Activated CD8-positive, alpha-beta memory T cell treated with anti-CD3 and anti-CD28 coated beads, Interleukin-2, amount 50 U/mL, for 24 hours (primary cell): ENCODE results near the gene STRADB.
A peak's percentile ranks its signal among the peaks of the same experiment; 100 is the strongest.
"Not testable (repeated sequence)": the region's sequence is repeated elsewhere in the genome, so short reads cannot be mapped to it uniquely, and the experiment has no call there.

Source experiments
- DNase-seq: peaks from one replicate; pipeline ENCODE4 v3.0.0-alpha.2; 2020; ENCODE audit errors: extremely low read depth

STRADB gene, protein sequence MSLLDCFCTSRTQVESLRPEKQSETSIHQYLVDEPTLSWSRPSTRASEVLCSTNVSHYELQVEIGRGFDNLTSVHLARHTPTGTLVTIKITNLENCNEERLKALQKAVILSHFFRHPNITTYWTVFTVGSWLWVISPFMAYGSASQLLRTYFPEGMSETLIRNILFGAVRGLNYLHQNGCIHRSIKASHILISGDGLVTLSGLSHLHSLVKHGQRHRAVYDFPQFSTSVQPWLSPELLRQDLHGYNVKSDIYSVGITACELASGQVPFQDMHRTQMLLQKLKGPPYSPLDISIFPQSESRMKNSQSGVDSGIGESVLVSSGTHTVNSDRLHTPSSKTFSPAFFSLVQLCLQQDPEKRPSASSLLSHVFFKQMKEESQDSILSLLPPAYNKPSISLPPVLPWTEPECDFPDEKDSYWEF

DNA sequence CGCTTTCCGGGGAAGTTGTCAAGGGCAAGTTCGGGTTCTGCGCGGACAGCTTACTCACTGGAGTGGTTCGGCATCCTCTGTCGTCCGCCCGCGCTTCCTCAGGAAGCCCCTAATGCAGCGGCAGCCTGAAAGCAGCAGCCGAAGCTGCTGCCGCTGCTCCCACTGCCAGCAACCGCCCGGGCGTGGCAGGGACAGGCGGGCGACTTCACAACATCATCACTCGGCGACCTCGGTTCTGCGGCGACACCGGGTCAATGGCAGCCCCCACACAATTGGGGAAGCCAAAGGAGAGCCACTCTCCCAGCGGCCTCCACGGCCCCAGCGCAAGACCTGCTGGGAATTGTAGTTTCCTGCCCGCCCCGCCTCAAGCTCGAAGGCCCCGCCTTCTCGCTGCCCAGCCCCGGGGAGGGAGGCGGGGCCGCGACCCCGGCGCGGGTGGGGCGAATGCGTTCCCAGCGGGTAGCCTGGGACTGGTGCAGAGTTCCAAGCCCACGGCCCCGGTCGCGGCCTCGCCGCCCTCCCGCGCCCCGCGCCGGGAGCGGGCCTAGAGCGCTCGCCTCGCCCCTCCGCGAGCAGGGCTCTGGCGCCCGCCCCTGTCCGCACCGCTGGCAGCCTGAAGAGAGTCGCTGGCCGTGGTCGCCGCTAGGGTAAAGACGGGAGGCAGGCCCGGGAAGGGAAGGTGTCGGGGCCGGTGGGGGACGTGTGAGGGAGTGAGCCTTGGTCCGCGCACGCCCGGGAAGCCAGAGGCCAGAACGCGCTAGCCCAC is at the start of gene STRADB, which contains the start of gene TRAK2:
Gene STRADB, plus strand, starts transcription at position 449 of the 766 bp plus-strand sequence. CDS start 3,101 bp downstream, outside the sequence.
Gene TRAK2, minus strand, starts transcription at position 167 of the 766 bp plus-strand sequence. CDS start 30,951 bp downstream, outside the sequence.
- peak; percentile 91 for DNase-seq

DNA sequence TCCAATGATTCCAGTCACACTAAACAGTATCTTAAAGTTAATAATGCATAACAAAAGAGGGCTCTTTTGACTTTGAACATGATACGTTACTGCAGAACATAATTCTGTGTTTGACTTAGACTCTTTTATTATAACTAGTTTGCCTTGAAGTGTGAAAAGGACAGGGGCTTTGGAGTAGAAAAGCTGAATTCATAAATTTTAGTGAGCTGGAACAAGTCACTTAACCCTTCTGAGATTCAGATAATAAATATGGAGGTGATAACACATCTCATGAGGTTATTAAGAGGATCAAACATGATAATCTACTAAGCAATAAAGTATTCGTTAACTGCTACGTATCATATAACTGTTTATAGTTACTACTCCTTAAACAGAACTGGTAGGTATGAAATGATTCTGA is 49.7 kb upstream of the STRADB start:
- DNase-seq = no peak

DNA sequence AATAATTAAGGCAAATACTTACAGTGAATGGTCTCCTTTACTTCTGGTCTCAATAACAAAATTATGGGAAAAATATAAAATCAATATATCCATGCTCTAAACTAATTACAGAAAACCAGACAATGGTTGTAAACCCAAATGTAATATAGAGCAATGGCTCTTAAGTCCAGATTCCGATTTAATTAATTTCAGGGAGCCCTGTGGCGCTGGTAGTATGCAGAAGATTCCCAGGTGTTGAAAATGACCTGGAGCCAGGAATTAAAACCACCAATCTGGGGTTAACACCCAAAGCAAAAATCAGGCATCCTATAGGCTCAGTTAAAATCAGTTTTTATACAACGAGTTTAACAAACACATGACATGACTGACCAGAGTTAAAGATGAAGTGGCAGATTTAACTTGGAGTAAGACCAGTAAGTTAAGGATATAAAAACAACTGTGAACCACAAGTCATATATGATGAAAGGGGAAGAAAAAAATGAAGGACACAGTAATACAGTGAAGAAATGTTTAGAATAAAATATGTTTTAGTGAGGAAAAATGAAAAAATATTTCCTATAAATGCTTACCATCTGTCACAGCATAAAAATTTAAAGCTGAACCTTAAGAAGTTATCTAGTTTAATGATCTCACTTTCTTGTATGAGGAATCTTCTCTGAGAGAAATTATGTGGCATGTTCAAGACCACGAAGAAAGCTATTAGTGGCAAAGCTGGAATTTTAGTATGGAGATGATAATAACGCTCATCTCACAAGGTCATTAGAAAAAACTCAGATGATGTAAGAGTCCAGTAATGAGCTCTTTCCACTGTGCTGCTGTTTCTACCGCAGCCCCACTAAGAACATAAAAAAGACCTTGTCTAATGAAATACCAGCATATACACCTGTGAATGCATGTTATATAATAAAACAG is 48.6 kb upstream of the STRADB start:
- no peak for DNase-seq

DNA sequence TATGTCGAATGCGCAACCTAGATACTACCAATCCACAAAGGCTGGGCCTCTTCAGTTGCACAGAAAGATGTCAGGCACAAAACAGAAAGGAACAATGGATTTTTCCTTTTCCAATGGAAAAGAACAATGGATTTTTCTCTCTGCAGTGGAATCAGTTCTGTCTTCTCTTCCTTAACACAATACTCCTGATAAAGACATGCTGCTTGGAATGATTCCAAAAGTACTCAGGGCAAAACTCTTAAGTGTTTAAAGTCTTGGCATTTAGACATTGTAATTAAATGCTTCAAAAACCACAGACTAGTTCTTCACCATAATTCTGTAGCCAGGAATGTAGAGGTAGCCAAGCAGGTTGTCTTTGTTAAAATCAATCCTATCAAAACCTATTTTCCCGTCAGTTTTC is 47.7 kb upstream of the STRADB start:
- DNase-seq = no peak

DNA sequence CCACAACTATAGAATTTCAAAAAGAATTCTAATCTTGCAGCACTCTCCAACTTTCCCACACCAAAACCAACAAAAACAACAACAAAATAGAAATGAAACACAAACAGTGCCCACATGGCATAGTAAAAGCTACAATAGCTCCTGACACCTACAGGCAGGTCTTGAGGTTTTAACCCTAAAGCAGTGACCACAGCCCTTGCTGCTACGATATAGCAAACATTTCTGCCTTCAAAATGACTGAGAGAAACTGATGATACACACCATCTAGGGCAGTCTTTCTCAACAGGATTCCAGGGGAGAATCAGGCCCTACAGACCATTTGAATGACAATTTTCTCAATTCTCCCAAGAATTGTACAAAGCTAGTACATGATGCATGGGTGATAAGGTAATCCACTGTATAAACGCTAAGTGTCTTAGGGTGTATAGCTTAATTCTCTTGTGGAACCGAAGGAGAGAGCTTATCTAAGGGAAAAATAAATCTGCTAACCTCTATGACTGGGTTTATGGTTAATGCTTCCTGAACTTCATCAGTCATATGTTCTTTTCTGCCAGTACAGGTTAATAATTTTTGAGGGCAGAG is 46.8 kb upstream of the STRADB start:
- no peak for DNase-seq

DNA sequence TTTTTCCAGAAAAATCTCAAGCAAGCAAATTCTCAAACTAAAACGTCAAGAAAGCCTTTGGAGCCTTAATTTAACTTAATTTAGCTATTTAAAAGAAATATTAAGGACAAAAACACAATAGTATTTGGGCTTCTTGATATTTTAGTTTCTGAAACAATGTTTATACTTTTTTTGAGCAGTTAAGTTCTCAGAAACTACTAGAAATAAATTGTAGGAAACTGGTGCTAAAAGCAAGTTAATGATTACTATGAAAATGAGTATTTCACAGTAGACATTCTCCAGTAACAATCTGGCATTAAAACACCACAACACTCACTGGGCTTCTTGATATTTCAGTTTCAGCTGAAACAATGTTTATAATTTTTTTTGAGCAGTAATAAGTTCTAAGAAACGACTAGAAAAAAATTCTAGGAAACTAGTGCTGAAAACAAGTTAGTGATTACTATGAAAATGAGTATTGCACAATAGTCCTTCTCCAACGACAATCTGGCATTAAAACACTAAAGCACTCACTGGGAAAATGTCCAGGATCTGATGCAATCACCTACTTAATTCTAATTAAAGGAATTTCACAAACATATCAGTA is 45.4 kb upstream of the STRADB start:
- DNase-seq = no peak

DNA sequence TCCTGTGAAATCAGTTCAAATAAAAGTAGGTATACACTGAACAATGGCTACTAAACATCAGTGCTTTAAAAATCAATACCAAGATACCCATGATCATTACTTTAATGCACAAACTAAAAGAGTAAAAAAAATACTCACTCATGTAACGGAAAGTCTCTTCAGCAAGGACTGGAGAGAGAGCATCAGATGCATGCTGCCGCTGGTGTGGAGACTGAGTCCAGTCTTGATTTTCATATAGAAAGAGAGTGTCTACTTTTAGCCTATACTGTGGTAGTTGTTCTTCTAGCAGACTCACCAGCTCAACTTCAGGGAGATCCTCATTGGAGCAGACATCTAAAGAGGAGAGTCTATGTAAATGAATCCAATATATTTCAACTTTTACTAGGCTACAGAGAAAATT is 44.3 kb upstream of the STRADB start:
- no peak for DNase-seq

DNA sequence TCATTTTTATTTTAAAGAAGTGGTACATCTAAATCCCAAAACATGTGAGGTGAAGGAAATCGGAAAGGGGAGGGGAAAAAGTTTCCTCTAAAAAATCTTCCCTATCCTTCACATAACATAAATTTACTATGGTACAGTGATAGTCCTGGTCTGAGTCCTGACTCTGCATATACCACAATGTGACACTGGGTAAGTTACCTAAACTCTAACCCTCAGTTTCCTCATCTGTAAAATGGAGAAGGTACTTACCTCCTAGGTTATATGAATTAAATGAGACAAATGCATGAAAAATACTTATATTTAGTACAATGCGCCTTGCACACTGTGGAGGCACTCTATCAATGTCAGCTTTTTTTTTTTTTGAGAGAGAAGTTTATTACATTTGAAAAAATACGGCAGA is 42.6 kb upstream of the STRADB start:
- DNase-seq = no peak

DNA sequence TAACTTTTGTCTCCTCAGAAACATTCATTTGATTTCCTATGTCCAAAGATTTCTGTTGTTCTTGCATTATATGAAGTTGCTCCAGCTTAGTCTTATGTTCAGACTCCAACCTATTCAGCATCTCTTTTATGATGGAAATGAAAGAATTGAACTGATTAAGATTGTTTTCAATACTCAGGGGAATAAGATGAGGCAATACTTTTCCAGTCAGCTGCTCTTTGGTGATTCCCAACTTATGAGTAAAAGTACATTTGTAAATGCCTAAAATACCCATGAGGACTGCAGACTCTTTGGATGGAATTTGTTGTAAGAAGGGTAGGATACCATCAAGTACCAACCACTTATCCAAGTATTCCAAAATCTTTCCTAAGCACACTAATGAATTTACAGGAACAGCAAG is 40.1 kb upstream of the STRADB start:
- DNase-seq = no peak

DNA sequence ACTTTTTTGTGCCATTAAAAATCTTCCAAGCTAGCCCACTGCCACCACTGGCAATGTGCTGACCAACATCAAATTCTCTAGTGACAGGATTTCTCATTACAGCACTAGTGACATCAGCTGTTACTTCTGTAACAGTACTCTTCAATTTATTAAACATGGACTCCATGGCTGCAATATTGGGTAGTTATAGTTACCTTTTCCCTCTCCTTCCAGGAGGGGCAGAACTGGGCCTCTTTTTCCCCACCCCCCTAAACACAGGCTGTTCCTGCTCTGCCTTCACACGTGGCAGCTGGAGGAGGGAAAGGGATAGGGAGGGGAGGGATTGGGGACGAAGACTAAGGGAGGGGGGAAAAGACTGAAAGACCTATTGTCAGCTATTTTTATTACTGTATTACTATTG is 38.4 kb upstream of the STRADB start:
- DNase-seq = no peak

DNA sequence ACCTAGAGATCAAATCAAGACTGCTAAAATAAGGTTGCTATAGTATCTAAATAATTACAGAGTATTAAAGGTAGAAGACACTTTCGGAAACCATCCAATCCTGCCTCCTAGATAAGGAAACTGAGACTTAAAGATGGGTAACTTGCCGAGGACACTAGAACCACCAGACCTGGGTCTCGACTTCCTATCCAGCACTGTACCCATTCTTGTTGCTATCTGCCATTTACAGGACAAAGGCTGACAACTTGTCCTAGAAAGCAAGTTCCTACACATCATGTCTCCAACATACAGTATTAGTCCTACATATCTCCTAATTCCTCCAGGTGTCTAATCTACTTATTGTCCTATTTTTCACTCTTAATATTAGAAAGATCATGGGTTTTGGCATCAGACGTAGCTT is 38.0 kb upstream of the STRADB start:
- DNase-seq = no peak

DNA sequence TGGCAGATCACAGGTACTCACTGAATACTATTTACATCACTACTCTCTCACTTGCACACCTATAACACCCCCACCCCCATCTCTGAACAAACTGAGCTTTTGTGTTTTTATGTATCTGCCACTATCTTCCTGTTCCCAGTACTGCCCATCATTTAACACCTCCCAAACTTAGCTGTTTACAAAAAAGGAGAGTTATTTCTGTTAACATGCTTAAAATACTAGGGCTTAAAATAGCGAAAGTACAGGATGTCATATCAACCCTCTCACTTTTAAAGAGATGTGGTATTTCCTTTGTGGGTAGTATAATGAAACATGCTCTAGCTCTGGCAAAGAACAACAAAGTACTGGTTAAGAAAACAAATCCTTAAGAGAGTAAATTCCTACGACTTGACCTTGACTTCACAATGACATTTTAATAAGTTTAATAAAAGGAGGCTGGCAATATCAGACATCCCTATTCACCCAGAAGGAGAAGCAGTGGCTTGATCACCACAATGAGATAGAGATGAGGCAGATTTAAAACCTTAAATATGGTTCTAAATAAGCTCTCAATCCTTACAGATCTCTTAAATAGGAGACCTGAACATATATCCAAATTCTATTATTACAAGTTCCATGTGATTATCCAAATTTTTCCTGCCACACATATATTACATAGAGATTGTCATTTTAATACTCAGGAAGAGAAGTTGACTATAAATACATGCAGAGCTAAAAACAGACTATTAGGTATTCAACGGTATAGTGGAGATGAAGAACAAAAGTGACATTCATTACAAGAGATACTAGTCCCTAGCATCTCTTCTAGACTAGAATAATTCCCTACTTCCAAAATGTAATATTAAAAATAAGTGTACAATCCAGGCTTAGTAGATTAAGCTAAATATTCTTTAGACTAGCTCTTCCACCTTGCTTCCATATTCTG is 37.2 kb upstream of the STRADB start:
- no peak for DNase-seq

DNA sequence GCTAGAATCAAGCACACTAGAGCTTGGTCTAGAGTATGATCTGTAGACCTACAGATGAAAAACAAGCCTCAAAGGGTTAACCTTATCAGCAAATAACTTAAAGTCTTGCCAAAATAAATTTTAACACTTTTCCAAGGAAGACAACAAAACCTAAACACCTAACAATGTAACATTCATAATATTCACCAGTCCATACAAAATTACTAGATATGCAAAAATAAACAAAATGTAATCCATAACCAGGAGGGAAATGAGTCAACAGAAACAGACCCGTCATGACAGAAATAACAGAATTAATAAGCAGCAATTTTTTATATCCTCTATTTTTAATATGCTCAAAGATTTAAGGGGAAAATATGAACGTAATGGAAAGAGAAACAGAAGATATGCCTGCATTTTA is 36.4 kb upstream of the STRADB start:
- no peak for DNase-seq

DNA sequence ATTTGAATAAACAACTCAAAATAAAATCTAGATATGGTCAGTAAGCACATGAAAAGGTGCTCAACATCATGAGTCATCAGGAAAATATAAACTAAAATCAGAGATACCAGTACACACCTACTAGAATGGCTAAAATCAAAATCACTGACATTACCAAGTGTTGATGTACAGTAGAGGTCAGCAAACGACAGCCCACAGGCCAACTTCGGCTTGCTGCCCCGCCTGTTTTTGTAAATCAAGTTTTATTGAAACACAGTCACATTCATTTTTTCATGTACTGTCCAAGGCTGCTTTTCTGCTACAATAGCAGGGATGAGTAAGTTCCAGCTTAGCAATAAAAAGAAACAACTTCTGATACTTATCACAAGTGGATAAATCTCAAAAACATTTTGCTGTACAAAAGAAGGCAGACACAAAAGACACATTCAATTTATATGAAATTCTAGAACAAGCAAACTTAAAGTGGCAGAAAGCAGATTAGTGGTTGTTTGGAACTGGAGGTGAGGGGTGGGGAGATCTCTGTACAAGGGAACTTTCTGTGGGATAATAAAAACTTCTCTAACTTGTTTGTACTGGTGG is 32.4 kb upstream of the STRADB start:
- DNase-seq = no peak

DNA sequence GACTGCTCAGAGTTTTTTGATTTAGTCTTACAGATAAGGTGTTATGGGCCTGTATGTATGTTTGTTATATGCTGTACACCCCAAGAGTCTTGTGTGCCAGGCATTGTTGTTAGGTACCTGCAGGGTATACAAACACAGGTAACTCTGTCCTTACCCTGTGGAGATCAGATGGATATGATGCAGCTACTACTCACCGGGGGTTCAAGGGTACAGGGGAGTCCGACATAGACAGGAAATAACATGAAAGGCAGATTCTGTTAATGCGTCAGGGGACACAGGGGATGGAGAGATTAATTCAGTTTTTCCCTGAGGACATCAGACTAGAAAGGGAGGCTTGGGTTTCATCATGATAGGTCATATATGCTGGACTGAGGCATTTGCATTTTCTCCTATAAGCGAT is 31.6 kb upstream of the STRADB start:
- DNase-seq = no peak

DNA sequence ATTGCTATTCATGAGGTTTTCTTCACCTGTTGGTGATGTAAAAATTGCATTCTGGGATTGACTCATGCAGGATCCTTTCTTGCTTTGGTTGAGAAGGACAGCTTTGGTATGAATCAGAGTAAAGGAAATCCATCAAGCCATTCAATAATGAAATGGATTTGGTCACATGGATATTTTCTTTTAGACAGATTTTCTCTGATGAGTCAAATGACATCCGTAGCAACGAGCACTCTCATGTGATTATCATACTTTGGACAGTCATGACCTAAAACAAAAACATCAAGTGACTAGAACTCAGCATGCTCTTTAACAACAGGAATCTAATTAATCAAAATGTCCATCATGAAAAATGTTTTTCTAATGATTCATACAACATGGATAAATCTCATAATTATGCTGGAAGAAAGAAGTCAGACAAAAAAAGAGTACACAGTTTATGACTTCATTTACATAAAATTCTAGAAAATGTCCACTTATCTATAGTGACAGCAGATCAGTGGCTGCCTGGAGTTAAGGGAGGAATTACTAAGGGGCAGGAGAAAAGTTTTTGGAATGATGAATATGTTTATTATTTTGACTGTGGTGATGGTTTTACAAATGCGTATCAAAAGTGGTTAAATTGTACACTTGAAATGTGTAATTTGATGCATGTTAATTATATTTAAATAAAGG is 31.0 kb upstream of the STRADB start:
- DNase-seq = no peak

DNA sequence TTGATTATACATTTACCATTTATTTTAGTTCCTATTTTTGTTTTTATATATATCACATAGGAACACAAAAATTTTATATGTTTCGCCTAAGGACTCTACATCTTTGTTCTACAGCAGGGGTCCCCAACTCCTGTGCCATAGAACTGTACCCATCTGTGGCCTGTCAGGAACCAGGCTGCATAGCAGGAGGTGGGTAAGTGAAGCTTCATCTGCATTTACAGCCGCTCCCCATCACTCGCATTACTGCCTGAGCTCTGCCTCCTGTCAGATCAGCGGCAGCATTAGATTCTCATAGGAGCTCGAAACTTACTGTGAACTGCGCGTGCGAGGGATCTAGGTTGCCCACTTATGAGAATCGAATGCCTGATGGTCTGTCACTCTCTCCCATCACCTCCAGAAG is 25.6 kb upstream of the STRADB start:
- DNase-seq = no peak

DNA sequence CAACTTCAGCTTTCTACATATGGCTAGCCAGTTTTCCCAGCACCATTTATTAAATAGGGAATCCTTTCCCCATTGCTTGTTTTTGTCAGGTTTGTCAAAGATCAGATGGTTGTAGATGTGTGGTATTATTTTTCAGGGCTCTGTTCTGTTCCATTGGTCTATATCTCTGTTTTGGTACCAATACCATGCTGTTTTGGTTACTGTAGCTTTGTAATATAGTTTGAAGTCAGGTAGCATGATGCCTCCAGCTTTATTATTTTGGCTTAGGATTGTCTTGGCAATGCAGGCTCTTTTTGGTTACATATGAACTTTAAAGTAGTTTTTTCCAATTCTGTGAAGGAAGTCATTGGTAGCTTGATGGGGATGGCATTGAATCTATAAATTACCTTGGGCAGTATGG is 23.2 kb upstream of the STRADB start:
- DNase-seq = not testable (repeated sequence)

DNA sequence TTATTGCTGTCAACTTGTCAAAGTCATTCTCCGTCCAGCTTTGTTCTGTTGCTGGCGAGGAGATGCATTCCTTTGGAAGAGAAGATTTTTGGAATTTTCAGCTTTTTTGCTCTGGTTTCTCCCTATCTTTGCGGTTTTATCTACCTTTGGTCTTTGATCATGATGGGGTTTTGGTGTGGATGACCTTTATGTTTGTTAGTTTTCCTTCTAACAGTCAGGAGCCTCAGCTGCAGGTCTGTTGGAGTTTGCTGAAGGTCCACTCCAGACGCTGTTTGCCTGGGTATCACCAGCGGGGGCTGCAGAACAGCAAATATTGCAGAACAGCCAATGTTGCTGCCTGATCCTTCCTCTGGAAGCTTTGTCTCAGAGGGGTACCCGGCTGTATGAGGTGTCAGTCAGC is 21.7 kb upstream of the STRADB start:
- DNase-seq = not testable (repeated sequence)
